Astrocyte (in vitro differentiated cells and primary cell): ENCODE data around the gene NT5DC3. TPM values are rescaled to one million over a fixed set of nuclear protein-coding genes. Genes with fewer than 3 reads are reported as not detected.

Experiments
- DNase-seq: peaks from one replicate; pipeline ENCODE4 v3.0.0-alpha.2; 2010; ENCODE audit warnings: low read depth
- FAIRE-seq: peaks from 2 replicates; lab custom pipeline; 2011; peaks lifted over from hg19 to GRCh38; lab: Jason Lieb, UNC
- H2AFZ ChIP-seq: 2 replicates; pipeline ENCODE4 v1.6.0; 2012; ENCODE audit warnings: low read depth, low read length, inconsistent platforms
- H3K27ac ChIP-seq: 2 replicates; pipeline ENCODE4 v1.5.1; 2011; ENCODE audit warnings: low read depth, low read length, inconsistent platforms
- H3K27me3 ChIP-seq: 2 replicates; pipeline ENCODE4 v1.6.0; 2011; ENCODE audit warnings: low read length, inconsistent platforms; ENCODE audit not compliant: insufficient read depth
- H3K36me3 ChIP-seq: 2 replicates; pipeline ENCODE4 v1.5.1; 2011; ENCODE audit warnings: low read length, inconsistent platforms; ENCODE audit not compliant: insufficient read depth
- H3K4me1 ChIP-seq: 2 replicates; pipeline ENCODE4 v1.5.1; 2011; ENCODE audit warnings: low read length, inconsistent platforms; ENCODE audit not compliant: insufficient read depth
- H3K4me2 ChIP-seq: 2 replicates; pipeline ENCODE4 v1.6.0; 2012; ENCODE audit warnings: low read length, inconsistent platforms
- H3K4me3 ChIP-seq: 2 replicates; pipeline ENCODE4 v1.5.1; 2011; ENCODE audit warnings: low read depth, mild to moderate bottlenecking, low read length, inconsistent platforms; ENCODE audit not compliant: insufficient read depth
- H3K79me2 ChIP-seq: 2 replicates; pipeline ENCODE4 v1.6.0; 2012; ENCODE audit warnings: mild to moderate bottlenecking, low read length, inconsistent platforms; ENCODE audit not compliant: insufficient read depth
- H3K9ac ChIP-seq: 2 replicates; pipeline ENCODE4 v1.6.0; 2012; ENCODE audit warnings: mild to moderate bottlenecking, low read length, inconsistent platforms
- H3K9me3 ChIP-seq: 2 replicates; pipeline ENCODE4 v1.5.1; 2012; ENCODE audit warnings: low read depth, mild to moderate bottlenecking, low read length, inconsistent platforms; ENCODE audit not compliant: insufficient read depth
- H4K20me1 ChIP-seq: 2 replicates; pipeline ENCODE4 v1.6.0; 2012; ENCODE audit warnings: low read length, inconsistent platforms; ENCODE audit not compliant: insufficient read depth
- H3K27ac Mint-ChIP-seq: one replicate; pipeline ENCODE4 v1.8.0; 2021; ENCODE audit warnings: mild to moderate bottlenecking, mixed read lengths; ENCODE audit not compliant: unreplicated experiment
- H3K27me3 Mint-ChIP-seq: one replicate; pipeline ENCODE4 v1.8.0; 2021; ENCODE audit warnings: low read depth, mixed read lengths; ENCODE audit not compliant: unreplicated experiment
- H3K36me3 Mint-ChIP-seq: one replicate; pipeline ENCODE4 v1.8.0; 2021; ENCODE audit warnings: low read depth, mixed read lengths; ENCODE audit not compliant: unreplicated experiment
- H3K4me1 Mint-ChIP-seq: one replicate; pipeline ENCODE4 v1.8.0; 2021; ENCODE audit warnings: low read depth, mixed read lengths; ENCODE audit not compliant: unreplicated experiment
- H3K4me3 Mint-ChIP-seq: one replicate; pipeline ENCODE4 v1.8.0; 2021; ENCODE audit warnings: mild to moderate bottlenecking, moderate library complexity, mixed read lengths; ENCODE audit not compliant: unreplicated experiment
- H3K9me3 Mint-ChIP-seq: one replicate; pipeline ENCODE4 v1.8.0; 2021; ENCODE audit warnings: mild to moderate bottlenecking, mixed read lengths; ENCODE audit not compliant: unreplicated experiment
- CTCF ChIP-seq: IDR thresholded peaks from 2 replicates; pipeline ENCODE4 v1.5.1; 2011; ENCODE audit warnings: low read depth, mild to moderate bottlenecking, inconsistent platforms, low read length, moderate library complexity; ENCODE audit not compliant: insufficient read depth
- EZH2 ChIP-seq: IDR thresholded peaks from 2 replicates; pipeline ENCODE4 v1.6.1; 2012; ENCODE audit warnings: mild to moderate bottlenecking, low read length, inconsistent platforms; ENCODE audit not compliant: insufficient read depth
- total RNA-seq: library from RNA; stranded (reverse); gene quantifications from 2 replicates; pipeline ENCODE4 v1.2.1, GENCODE V29; 2021

NT5DC3 gene
- total RNA-seq, 1 donor from 2014 or later: 13.6 TPM

- H3K79me2 ChIP-seq: peaks cover 89% of the 10 kb centered on the region
- H4K20me1 ChIP-seq: peaks cover 44% of the 10 kb centered on the region
- no peaks in the 10 kb centered on the region for H3K36me3 ChIP-seq
- Mint-ChIP-seq H3K36me3 (no peaks in the 10 kb centered on the region), H3K4me3 (no peak overlapping the region), H3K27me3 (no peaks in the 10 kb centered on the region), H3K4me1 (peaks cover 12% of the 10 kb centered on the region), H3K9me3 (no peaks in the 10 kb centered on the region), H3K27ac (no peak overlapping the region)
- no peak overlapping the region for H3K4me2 ChIP-seq
- no peak for TF ChIP-seq CTCF
- no peak for TF ChIP-seq EZH2
- DNase-seq (no peak), FAIRE-seq (no peak)
- H3K4me3 ChIP-seq: no peak overlapping the region
- H3K9me3 ChIP-seq: no peaks in the 10 kb centered on the region
- peaks cover 7% of the 10 kb centered on the region for H3K4me1 ChIP-seq
- H2AFZ ChIP-seq: no peak overlapping the region
- no peak overlapping the region for H3K27ac ChIP-seq
- no peak overlapping the region for H3K9ac ChIP-seq
- H3K27me3 ChIP-seq: no peaks in the 10 kb centered on the region
Measured at GRCh38 chr12:103819892-103820291, 21.1 kb downstream of the NT5DC3 start.

- Mint-ChIP-seq H3K27ac (no peak overlapping the region), H3K9me3 (no peaks in the 10 kb centered on the region), H3K4me1 (peaks cover 17% of the 10 kb centered on the region), H3K4me3 (no peak overlapping the region), H3K27me3 (no peaks in the 10 kb centered on the region), H3K36me3 (no peaks in the 10 kb centered on the region)
- H3K4me1 ChIP-seq: peaks cover 7% of the 10 kb centered on the region
- H3K27me3 ChIP-seq: no peaks in the 10 kb centered on the region
- DNase-seq (no peak), FAIRE-seq (no peak)
- no peak overlapping the region for H3K4me2 ChIP-seq
- H3K36me3 ChIP-seq: no peaks in the 10 kb centered on the region
- no peak overlapping the region for H3K27ac ChIP-seq
- no peaks in the 10 kb centered on the region for H3K9me3 ChIP-seq
- peaks cover 86% of the 10 kb centered on the region for H3K79me2 ChIP-seq
- peaks cover 38% of the 10 kb centered on the region for H4K20me1 ChIP-seq
- TF ChIP-seq CTCF (no peak), EZH2 (no peak)
- no peak overlapping the region for H2AFZ ChIP-seq
- no peak overlapping the region for H3K9ac ChIP-seq
- H3K4me3 ChIP-seq: no peak overlapping the region
Measured at GRCh38 chr12:103819312-103819711, 21.7 kb downstream of the NT5DC3 start.

- Histone ChIP-seq H3K4me2 (no peak overlapping the region), H3K4me1 (peaks cover 7% of the 10 kb centered on the region), H3K27ac (no peak overlapping the region), H3K4me3 (no peak overlapping the region), H4K20me1 (peaks cover 31% of the 10 kb centered on the region), H3K27me3 (no peaks in the 10 kb centered on the region), H3K36me3 (peaks cover 10% of the 10 kb centered on the region), H2AFZ (no peak overlapping the region), H3K79me2 (peaks cover 81% of the 10 kb centered on the region), H3K9me3 (no peaks in the 10 kb centered on the region), H3K9ac (no peak overlapping the region)
- no peaks in the 10 kb centered on the region for H3K9me3 Mint-ChIP-seq
- H3K36me3 Mint-ChIP-seq: peaks cover 5% of the 10 kb centered on the region
- FAIRE-seq: no peak
- TF ChIP-seq EZH2: no peak
- TF ChIP-seq CTCF: no peak
- DNase-seq: no peak
- peak overlapping the region; percentile 10 for H3K27ac Mint-ChIP-seq
- peaks cover 26% of the 10 kb centered on the region for H3K4me1 Mint-ChIP-seq
- H3K27me3 Mint-ChIP-seq: no peaks in the 10 kb centered on the region
- H3K4me3 Mint-ChIP-seq: no peak overlapping the region
Measured at GRCh38 chr12:103817791-103818190, 23.2 kb downstream of the NT5DC3 start.
